K562 (cell line): ENCODE measurements around the gene NAA40. TPM values are rescaled to one million over a fixed set of nuclear protein-coding genes. Genes with fewer than 3 reads are reported as not detected.

Experiments used
- ATAC-seq: fragments of 200-7000 bp; cut with Tn5 transposase; 3 replicates; pipeline ENCODE4 v1.9.1; 2020; ENCODE audit warnings: moderate library complexity
- BruUV-seq: library from RNA; stranded (reverse); fragments of 400-500 nt; replicated peaks from 2 replicates; lab custom pipeline; 2021; lab: Mats Ljungman, UMichigan
- CTCF ChIA-PET: fragments of 300-600 bp; formaldehyde crosslinking; extraction: SDS; loops from one replicate; lab custom pipeline; 2021; ENCODE audit warnings: low intra/inter-chr PET ratio; lab: Yijun Ruan, JAX
- POLR2A ChIA-PET: fragments of 300-600, 350-650 bp; sonication (Branson Sonifier 250); formaldehyde crosslinking; extraction: SDS; loops from one replicate; lab custom pipeline; 2021; ENCODE audit warnings: antibody characterized with exemption, inconsistent platforms; lab: Yijun Ruan, JAX
- DNase-seq, 4 experiments: peaks; one replicate each; pipeline versions ENCODE4 v3.0.0 to v3.0.0-alpha.2; 2011 to 2018; ENCODE audit warnings: low spot score in 3 of 4, mixed read lengths in 3 of 4; ENCODE audit errors: extremely low read depth in 1 of 4
- FAIRE-seq: peaks from 2 replicates; lab custom pipeline; 2011; peaks lifted over from hg19 to GRCh38; lab: Jason Lieb, UNC
- H2AFZ ChIP-seq: 2 replicates; pipeline ENCODE4 v1.6.0; 2011; ENCODE audit warnings: low read depth, low read length, control low read depth, inconsistent platforms
- H3K27ac ChIP-seq: fragments of 200-600 bp; 3 replicates; pipeline ENCODE4 v1.8.0; 2011; ENCODE audit warnings: low read depth, mild to moderate bottlenecking, control low read depth, inconsistent platforms, low read length, moderate library complexity, mixed read lengths; ENCODE audit errors: extremely low read depth
- H3K27me3 ChIP-seq, 2 experiments: fragments of 300-600 bp in 1 of 2; 2 replicates in 1 of 2; 3 replicates in 1 of 2; pipeline versions ENCODE4 v1.6.0 to v1.8.0; 2011; ENCODE audit warnings: inconsistent platforms in 2 of 2, low read length in 2 of 2, mild to moderate bottlenecking in 1 of 2, mixed read lengths in 1 of 2, moderate library complexity in 1 of 2; ENCODE audit not compliant: control insufficient read depth in 2 of 2, insufficient read depth in 2 of 2
- H3K36me3 ChIP-seq: fragments of 300-600 bp; 3 replicates; pipeline ENCODE4 v1.8.0; 2011; ENCODE audit warnings: mild to moderate bottlenecking, low read length, inconsistent platforms; ENCODE audit not compliant: control insufficient read depth, insufficient read depth
- H3K4me1 ChIP-seq, 2 experiments: fragments of 200-600 bp in 1 of 2; replicated peaks in 1 of 2; 2 replicates in 1 of 2; 3 replicates in 1 of 2; pipeline versions ENCODE4 v1.5.1 to v1.8.0; 2011; ENCODE audit warnings: inconsistent platforms in 2 of 2, low read length in 2 of 2, mild to moderate bottlenecking in 1 of 2, mixed read lengths in 1 of 2, moderate library complexity in 1 of 2; ENCODE audit not compliant: control insufficient read depth in 2 of 2, insufficient read depth in 2 of 2
- H3K4me2 ChIP-seq: 2 replicates; pipeline ENCODE4 v1.6.1; 2011; ENCODE audit warnings: low read length, control low read depth, inconsistent platforms, mixed read lengths; ENCODE audit not compliant: insufficient read depth
- H3K4me3 ChIP-seq: fragments of 200-600 bp; sonication (generic), shearing (Covaris generic); 2 replicates; pipeline ENCODE4 v1.5.1; 2016; ENCODE audit warnings: control low read depth, inconsistent platforms
- H3K79me2 ChIP-seq: fragments of 200-600 bp; 3 replicates; pipeline ENCODE4 v1.8.0; 2011; ENCODE audit warnings: low read length, inconsistent platforms; ENCODE audit not compliant: control insufficient read depth, insufficient read depth
- H3K9ac ChIP-seq, 2 experiments: 2 replicates each; pipeline versions ENCODE4 v1.6.0 to v1.6.1; 2011; ENCODE audit warnings: low read depth in 2 of 2, low read length in 2 of 2, control low read depth in 1 of 2, inconsistent platforms in 1 of 2, mild to moderate bottlenecking in 1 of 2, mixed read lengths in 1 of 2; ENCODE audit not compliant: insufficient read depth in 1 of 2
- H3K9me1 ChIP-seq: one replicate; pipeline ENCODE4 v1.6.0; 2011; ENCODE audit warnings: inconsistent platforms, mild to moderate bottlenecking, low read length, moderate library complexity; ENCODE audit not compliant: control insufficient read depth, insufficient read depth
- H3K9me3 ChIP-seq: replicated peaks from 2 replicates; pipeline ENCODE4 v1.5.1; 2011; ENCODE audit warnings: low read depth, low read length, inconsistent platforms; ENCODE audit not compliant: control insufficient read depth, insufficient read depth
- H4K20me1 ChIP-seq: replicated peaks from 2 replicates; pipeline ENCODE4 v1.6.1; 2011; ENCODE audit warnings: low read length, inconsistent platforms, mixed read lengths; ENCODE audit not compliant: control insufficient read depth, insufficient read depth
- EHMT2 ChIP-seq: fragments of 450-650 bp; IDR thresholded peaks from 2 replicates; pipeline ENCODE4 v1.6.1; 2018; ENCODE audit warnings: antibody characterized with exemption
- MIER1 ChIP-seq: fragments of 450-650 bp; IDR thresholded peaks from 2 replicates; pipeline ENCODE4 v1.6.1; 2016; ENCODE audit warnings: antibody characterized with exemption, mild to moderate bottlenecking, low read depth
- REST ChIP-seq, 2 experiments: fragments of 450-650 bp; formaldehyde crosslinking in 1 of 2; IDR thresholded peaks; 2 replicates each; pipeline versions ENCODE4 v1.4.0 to v1.6.1; 2014 to 2020; ENCODE audit warnings: mild to moderate bottlenecking in 2 of 2, borderline replicate concordance in 1 of 2, low read depth in 1 of 2
- ZNF184 ChIP-seq: sonication (generic); formaldehyde crosslinking; IDR thresholded peaks from 2 replicates; pipeline ENCODE4 v1.5.0; 2020; ENCODE audit warnings: missing genetic modification reagents
- ZNF384 ChIP-seq: IDR thresholded peaks from 2 replicates; pipeline ENCODE4 v1.6.1; 2012; ENCODE audit warnings: low read depth, low read length, improper control_type of control experiment
- WGBS: fragments of 100-300 bp; shearing (Covaris generic); methylation state at CpG from one replicate; pipeline ENCODE4 v1.1.6; 2016; ENCODE audit warnings: low coverage, mixed read lengths; ENCODE audit not compliant: insufficient coverage; ENCODE audit errors: missing lambda C conversion rate; 5-methylcytosine and 5-hydroxymethylcytosine counted together
- in situ Hi-C: fragments of 300-500 bp; cut with MboI; formaldehyde crosslinking; loops from 4 replicates; pipeline ENCODE4 v1.15.0; 2018; ENCODE audit warnings: inconsistent platforms, mixed read lengths
- intact Hi-C: fragments of 100-400 bp; cut with micrococcal nuclease; formaldehyde crosslinking; loops from 2 replicates; pipeline ENCODE4 v1.14.2; 2022
- polyA plus RNA-seq, 8 experiments: library from polyadenylated mRNA; depleted of rRNA in 4 of 8; stranded (reverse) in 5 of 8; unstranded in 3 of 8; fragments of >200 nt; fragmentation: Nextera tagmentation in 2 of 8; fragmentation: Illumina TruSeq in 1 of 8; extraction: Ambion mirVana in 2 of 8; extraction: Trizol in 1 of 8; gene quantifications; 2 replicates each; pipeline versions ENCODE4 v1.2.1 to v1.2.3, GENCODE V29; 2011 to 2014; ENCODE audit warnings: inconsistent platforms in 1 of 8, missing spikeins in 1 of 8
- total RNA-seq, 7 experiments: library from RNA; depleted of rRNA in 6 of 7; stranded (reverse); fragments of >200 nt in 6 of 7; fragmentation: Illumina TruSeq in 2 of 7; extraction: Trizol in 2 of 7; gene quantifications; 2 replicates each; pipeline versions ENCODE4 v1.2.1 to v1.2.3, GENCODE V29; 2011 to 2021; ENCODE audit warnings: low replicate concordance in 1 of 7

NAA40 gene
- total and polyA plus RNA-seq, 9 of the 15 experiments (the other 6 are each of a cell fraction or from before 2014, with no cell fraction given), result 6.2 to 39.0 (median 23.1) TPM

- peaks cover 12% of the 10 kb centered on the region for H3K9me1 ChIP-seq
- FAIRE-seq, result peak; percentile 57
- in situ Hi-C loops, result no loop called here
- peak; percentile 29; the same call in 1 of the 2 replicates for TF ChIP-seq ZNF384
- peak; percentile 93 for TF ChIP-seq EHMT2
- TF ChIP-seq MIER1, result peak; percentile 77
- TF ChIP-seq REST (IDR thresholded peaks at IDR 0.05; ENCODE audit: borderline replicate concordance), result peak; percentile 93
- TF ChIP-seq REST (CRISPR knock-in tag; IDR thresholded peaks at IDR 0.05; ENCODE audit: low read depth), result peak; percentile 66; the same call in 1 of the 2 replicates
- TF ChIP-seq ZNF184 (CRISPR knock-in tag), result no peak
- peaks cover 52% of the 10 kb centered on the region for H3K36me3 ChIP-seq
- 40% methylated on average over 3 of the region's 3 CpGs for WGBS
- ATAC-seq, result no peak
- H3K27me3 ChIP-seq, result no peaks in the 10 kb centered on the region
- H2AFZ ChIP-seq, result no peak overlapping the region
- H3K4me2 ChIP-seq, result no peak overlapping the region
- intact Hi-C loops, result no loop called here
- H3K9ac ChIP-seq, result no peak overlapping the region
- H3K4me3 ChIP-seq, result no peak overlapping the region
- no peaks in the 10 kb centered on the region for H3K9me3 ChIP-seq
- no peak for DNase-seq
- H3K79me2 ChIP-seq, result peaks cover 70% of the 10 kb centered on the region
- no peak overlapping the region for H3K27ac ChIP-seq
- POLR2A ChIA-PET, result interaction anchor here (0.7 to 1.5 kb wide), 2 partner anchors 9 to 154 kb away, joined by 3 read pairs; no protein-coding TSS in a partner anchor
- peaks cover 26 to 30% of the 10 kb centered on the region in 2 experiments for H3K4me1 ChIP-seq
- peaks cover 15% of the 10 kb centered on the region; the same call in 1 of the 2 replicates for H4K20me1 ChIP-seq
- BruUV-seq, result no TSS peak
- CTCF ChIA-PET, result no interaction called here
These were observed 46.6 kb upstream of the NAA40 start for GRCh38 chr11:63892228-63892627.
